GM19043 (cell line): ENCODE results near the gene ACTA1.
"Not testable (repeated sequence)": the region's sequence is repeated elsewhere in the genome, so short reads cannot be mapped to it uniquely, and the experiment has no call there.

Experiments used
- ATAC-seq: cut with Tn5 transposase; IDR thresholded peaks from one replicate; pipeline ENCODE4 v1.9.1; 2021; ENCODE audit warnings: low read depth; ENCODE audit not compliant: unreplicated experiment

ACTA1 gene

DNA sequence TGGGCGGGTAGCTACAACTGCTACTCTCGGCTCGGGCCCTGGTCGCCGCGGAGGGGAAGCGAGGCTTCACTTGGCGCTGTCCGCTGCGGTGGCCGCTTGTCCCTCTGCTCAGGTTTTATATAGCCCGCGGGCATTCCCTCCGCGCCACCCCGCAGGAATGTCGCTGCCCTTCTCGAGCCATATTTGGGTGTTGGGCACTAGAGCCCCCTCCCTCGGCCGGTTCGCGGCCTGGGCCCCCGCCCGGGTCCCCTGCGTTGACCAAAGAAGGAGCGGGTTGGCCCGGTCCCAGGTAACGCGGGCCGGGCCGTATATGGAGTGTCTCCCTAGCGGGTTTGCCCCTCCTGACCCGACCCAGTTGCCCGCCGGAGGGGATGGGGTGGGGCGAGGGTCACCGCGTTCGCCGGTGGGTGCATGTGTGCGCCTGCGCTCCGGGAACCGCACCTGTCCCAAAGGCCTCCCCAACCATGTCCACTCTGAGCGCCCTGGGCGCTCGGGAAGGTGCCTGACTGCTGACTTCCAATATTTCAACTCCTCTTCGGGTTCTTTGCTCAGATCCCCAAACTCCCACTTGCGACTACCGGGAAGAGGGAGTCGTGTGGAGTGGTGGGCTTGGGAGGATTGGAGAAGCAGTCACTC lies at the start of gene ACTA1:
TSS of gene ACTA1 (minus strand) at position 90 of the 636 bp plus-strand sequence. CDS start 979 bp downstream, outside the sequence.
- no peak for ATAC-seq

DNA sequence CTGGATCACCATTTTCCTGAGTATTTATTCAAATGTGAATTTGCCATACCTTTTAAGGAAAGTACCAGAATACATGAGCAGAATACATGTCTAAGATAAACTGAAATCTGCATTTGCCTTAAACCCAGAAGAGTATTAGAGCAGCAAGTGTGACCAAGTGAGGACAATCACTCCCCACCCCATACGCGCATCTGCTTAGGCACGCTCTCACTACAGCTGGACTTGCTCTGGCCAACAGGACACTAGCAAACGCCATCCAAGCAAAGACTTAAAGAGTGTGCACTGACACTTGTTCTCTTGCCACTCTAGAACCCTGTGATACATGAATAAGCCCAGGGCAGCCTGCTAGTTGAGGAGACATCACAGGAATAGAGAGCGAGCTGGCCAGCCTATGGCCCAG lies 48.6 kb upstream of the ACTA1 start:
- ATAC-seq, result no peak

DNA sequence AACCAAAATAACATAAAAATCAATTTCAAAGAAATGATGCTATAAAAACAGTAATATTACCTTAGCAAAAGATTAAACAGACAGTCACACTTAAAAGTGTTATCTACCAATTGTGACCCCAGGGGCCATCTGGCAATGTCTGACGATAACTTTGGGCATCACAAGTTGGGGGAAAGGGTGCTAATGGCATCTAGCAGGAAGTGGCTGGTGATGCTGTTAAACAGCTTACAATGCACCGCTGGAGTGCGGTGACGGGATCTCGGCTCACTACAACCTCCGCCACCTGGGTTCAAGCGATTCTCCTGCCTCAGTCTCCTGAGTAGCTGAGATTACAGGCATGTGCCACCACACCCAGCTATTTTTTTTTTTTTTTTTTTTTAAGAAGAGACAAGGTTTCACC lies 46.6 kb upstream of the ACTA1 start:
- ATAC-seq, result no peak

DNA sequence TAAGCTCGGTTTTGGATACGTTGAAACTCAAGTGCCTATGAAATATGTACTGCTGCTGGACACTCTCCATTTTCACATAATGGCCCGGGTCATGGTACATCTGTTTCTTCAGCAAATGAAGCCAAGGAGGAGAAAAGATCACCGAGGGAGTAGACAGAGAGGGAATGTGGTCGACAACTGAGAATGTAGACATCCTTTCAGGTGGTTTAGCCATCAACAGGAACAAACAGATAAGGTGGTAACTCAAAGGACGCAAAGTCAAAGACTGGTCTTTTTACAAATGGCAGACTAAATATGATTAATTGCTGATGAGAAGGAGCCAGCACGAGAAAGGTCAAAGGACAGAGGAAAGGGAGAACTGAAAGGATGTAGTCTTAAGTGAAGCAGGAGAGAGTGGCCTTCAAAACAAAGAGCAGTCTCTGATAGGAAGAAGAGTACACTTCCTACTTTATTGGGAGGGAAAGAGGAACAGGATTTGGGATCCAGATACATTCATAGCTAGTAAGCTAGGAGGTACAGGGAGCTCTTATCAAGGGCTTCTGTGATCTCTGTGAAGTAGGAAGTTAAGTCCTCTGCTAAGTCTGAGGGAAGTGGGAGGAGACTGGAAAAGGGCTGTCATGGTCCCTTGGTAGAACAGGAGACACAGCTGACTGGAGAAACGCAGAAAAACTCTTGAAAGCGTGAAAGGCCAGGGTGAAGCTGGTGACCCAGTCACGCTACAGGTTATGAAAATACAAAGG lies 45.9 kb upstream of the ACTA1 start:
- peak; percentile 77 for ATAC-seq

DNA sequence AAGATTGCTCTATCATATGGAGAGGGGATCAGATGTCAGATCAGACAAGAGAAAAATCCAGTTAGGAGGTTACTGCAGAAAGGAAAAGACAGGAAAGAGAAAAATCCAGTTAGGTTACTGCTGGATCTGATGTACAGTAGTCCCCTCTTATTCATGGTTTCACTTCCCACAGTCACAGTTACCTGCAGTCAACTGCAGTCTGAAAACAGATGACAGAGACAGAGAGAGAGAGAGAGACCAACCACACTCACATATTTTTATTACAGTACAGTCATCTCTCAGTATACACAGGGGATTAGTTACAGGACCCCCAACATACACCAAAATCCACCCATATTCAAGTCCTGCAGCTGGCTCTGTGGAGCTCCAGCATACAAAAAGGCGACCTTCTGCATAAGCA lies 45.0 kb upstream of the ACTA1 start:
- ATAC-seq, result peak; percentile 65

DNA sequence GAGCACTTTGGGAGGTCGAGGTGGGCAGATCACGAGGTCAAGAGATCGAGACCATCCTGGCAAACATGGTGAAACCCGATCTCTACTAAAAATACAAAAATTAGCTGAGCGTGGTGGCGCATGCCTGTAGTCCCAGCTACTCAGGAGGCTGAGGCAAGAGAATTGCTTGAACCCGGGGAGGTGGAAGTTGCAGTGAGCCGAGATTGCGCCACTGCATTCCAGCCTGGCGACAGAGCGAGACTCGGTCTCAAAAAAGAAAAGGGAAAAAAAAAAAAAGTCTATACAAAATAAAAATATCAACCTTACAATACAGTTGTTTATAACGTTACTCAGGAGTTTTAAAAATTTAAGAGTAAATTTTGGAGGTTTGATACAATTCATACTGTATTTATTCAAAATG lies 42.0 kb upstream of the ACTA1 start:
- not testable (repeated sequence) for ATAC-seq

DNA sequence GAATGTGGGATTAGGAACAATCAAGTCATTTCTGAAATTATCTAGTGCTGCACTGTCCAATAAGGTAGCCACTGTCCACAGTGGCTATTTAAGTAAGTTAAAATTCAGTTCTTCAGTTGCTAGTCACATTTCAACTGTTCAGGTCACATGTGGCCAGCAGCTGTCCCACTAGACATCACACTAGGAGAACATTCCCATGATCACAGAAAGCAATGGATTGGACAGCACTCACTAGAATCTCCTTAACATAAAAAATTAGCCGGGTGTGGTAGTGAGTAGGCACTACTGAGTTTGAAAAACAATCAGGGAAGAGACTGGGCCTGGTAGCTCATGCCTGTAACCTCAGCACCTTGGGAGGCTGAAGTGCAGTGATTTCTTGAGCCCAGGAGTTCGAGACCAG lies 40.6 kb upstream of the ACTA1 start:
- no peak for ATAC-seq

DNA sequence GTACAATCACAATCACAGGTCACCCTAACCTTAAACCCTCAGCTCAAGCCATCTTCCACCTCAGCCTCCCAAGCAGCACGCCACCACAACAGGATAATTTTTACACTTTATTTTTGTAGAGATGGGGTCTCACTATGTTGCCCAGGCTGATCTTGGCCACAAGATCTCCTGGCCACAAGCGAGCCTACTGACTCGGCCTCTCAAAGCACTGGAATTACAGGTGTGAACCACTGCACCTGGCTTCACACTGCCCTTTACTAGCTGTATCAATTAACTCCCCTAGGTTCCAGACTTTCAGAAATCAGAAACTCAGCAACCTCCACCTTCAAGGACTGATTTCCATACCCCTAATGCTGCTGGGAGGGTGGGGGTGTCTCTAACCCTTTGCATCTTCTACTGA lies 37.3 kb upstream of the ACTA1 start:
- no peak for ATAC-seq

DNA sequence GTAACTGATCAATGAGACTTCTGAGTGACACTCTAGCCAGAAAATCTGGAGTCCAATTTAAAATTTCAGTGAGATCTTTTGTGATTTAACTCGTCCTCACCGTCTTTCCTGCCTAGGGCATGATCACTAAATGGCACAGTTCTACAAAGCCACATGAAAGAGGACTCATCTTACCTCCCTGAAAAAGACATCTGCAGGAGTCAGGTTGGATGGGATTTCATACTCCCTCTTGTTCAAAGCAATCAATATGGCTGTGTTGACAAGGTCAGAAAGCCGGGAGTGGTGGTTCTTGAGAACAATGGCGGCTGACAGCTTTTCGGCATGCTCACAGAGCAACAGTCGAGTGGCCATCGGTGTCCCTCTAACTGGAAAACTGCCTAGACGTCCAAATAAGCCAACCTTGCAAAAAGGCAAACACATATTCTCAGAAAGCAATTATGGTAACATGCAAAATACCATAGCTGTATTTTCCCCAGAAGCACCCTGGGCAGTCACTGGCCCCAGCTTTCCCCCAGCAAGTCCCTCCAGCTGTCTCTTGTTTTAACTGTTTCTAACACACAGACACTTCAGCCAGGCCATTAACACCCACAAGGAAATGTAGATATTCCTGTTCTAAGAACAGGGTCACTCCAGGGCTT lies 36.6 kb upstream of the ACTA1 start:
- ATAC-seq, result no peak

DNA sequence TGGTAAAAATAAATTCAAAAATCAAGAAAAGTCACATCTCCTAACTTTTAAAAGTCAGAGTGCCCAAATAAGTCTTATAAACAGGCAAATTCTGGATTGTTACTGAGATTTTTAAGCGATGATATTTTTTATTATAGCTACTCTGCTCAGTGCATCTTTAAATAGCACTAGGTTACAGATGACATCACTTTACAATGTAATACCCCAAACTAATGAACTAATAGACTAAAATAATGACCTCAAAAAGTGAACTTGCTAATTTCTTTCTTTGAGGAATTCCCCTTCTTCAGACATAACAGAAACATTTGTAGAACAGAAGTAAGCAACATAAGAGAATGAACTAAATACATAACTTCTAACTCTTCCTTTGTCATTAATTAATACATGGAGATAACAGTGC lies 33.0 kb upstream of the ACTA1 start:
- no peak for ATAC-seq

DNA sequence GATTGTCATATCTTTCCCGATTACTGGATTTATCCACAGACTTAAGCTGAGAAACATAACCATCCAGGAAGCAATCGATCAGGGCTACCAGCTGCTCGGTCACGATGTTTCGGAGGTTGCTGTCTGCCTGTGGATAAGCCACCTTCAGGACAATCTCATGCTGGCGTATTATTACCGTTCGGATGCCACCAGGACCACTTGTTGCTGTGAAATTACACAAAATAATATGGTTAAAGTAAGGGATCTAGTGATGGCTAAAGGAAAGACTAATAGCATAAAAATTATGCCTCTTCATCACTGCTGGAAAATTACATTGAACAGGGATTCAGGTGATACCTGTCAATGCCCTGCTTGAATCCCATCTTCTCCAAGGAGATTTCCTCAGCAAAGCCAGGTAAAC lies 30.8 kb upstream of the ACTA1 start:
- no peak for ATAC-seq

DNA sequence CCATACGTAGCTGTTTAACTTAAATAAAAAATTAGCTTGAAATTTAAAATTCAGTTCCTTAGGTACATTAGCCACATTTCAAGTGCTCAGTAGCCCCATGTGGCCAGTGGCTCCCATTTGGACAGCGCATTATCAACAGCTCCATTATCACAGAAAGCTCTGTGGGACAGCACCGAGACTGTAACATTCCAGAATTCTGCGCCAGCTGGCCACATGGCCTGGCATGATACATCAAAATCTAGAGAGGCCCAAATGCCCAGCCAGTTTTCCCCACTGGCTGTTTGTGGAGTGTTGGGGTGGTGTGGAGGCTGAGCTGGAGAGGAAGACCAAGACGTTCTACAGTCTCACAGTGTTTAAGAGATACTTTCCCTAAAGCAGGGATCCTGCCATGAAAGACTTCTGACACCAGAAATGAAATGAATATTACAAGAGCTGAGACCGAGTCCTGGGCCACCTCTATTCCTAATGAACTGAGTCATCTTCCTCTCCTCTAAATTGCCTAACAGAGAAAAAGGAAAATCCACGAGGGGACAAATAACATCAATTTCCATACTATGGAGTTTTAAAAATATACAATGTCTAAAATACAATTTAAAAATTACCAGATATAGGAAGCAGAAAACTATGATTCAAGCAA lies 27.3 kb upstream of the ACTA1 start:
- ATAC-seq, result no peak

DNA sequence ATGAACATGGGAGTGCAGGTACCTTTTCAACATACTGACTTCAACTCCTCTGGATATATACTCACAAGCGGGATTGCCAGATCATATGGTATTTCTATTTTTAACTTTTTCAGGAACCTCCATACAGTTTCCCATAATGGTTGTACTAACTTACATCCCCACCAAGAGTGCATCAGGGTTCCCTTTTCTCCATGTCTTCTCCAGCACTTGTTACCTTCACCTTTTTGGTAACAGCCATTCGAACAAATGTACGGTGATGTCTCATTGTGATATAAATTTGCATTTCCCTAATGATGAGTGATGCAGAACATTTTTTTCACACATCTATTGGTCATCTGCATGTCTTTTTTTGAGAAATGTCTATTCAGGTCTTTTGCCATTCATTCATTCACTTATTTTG lies 25.9 kb upstream of the ACTA1 start:
- no peak for ATAC-seq

DNA sequence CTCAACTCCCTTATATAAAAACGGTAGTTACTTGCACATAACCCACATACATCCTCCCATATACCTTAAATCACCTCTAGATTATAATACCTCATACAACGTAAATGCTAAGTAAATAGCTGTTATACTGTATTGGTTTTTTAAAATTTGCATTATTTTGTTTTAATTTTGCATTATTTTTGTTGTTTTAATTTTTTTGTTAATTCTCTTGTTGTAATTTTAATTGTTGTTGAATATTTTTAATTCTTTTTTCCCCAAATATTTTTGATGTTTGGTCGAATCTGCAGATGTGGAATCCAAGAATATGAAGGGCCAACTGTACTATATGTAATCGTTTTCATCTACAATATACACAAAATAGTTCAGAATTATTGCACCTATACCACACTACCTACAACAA lies 23.5 kb upstream of the ACTA1 start:
- no peak for ATAC-seq

DNA sequence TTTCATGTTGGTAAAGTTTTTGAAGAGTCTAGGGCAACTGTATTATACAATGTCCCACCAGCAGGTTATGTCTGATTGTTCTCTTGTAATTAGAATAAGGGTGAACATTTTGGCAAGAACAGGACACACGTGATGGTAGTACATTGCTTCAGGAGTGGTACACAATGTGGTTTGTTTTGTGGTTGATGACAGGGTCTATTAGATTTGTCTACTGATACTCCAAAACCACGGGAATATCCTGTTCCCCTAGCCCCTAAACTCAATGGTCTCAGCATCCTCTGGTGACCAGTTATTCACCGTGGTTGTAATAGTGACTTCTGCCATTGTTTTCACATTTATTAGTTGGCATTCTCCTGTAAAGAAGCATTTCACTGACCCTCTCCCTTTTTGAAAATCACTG lies 22.1 kb upstream of the ACTA1 start:
- no peak for ATAC-seq

DNA sequence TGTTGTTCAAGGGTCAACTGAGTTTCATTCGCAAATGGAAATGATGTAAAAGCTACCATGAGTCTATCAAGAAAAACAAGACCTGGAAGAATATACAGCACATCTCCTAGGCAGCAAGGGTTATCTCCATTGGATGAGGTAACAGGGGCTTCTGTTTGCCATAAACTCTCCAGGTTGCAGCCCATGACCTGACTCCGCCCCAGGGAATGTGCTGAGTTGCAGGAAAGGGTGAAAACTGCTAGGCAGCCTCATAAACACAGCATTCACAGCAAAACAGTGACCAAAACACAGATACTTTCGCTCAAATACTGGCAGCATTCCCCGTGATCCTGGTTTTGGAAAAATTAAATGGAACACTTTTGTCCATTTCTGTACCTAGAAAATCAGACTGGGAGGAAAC lies 20.2 kb upstream of the ACTA1 start:
- ATAC-seq, result no peak

DNA sequence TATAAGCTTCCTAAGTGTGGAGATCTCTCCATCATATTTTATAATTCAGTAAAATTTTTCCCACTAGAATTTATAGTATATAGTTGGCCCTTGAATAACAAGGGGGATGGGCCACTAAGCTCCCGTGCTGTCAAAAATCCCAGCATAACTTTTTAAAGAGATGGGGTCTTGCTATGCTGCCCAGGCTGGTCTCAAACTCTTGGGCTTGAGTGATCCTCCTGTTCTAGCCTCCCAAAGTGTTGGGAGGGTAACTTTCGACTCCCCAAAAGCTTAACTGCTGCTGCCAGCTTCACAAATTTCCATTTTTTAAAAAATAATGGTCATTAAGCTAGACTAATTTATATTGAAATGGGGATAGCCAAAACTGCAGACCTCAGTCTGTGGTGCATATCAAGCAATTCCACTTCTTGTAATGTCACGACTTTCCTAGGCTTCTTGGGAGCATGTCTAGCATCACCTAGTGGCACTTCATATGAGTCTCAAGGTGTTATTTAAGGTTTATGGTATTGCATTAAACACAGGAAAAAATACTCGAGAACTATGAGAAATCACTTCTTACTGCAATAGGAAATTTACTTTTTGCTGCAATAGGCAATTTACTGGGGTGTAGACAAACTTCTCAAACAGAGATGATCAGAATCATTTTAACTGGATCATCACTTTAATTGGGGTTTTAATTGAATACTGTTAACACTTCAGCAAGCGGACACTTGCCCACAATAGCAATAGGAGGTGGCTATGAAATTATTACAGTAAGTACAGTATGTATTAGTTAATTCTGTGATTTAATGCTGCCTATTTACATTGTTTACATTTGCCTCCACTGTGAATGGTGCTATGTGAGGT lies 19.3 kb upstream of the ACTA1 start:
- ATAC-seq, result no peak

DNA sequence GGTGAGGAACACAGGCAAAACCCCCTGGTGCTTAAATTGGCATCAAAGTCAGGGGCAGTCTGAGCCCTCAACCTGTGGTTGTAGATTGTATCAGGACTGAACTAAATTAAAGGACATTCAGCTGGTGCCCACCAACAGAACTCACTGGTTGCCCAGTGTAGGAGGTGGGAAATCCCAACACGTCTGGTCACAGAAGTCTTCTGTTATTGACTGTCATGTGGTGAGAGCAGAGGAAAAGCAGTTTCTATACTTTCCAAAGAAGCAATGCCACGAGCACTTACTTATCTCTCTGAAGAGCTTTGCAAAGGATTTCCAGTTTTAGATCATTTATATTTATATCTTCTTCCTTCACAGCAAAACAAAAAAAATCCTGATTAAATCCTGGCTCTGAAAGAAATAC lies 15.0 kb upstream of the ACTA1 start:
- ATAC-seq, result no peak

DNA sequence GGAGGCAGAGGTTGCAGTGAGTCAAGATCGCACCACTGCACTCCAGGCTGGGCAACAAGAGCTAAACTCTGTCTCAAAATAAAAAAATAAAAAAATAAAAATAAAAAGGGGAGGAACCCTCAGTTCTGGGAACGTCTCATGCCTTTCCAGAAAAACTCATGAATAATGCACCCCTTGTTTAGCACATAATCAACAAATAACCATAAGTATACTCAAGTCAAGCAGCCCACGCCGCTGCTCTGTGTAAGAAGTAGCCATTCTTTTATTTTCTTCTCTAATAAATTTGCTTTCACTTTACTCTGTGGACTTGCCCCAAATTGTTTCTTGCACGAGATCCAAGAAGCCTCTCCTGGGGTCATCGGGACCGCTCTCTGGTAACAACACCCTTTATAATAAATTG lies 14.5 kb upstream of the ACTA1 start:
- ATAC-seq, result no peak

DNA sequence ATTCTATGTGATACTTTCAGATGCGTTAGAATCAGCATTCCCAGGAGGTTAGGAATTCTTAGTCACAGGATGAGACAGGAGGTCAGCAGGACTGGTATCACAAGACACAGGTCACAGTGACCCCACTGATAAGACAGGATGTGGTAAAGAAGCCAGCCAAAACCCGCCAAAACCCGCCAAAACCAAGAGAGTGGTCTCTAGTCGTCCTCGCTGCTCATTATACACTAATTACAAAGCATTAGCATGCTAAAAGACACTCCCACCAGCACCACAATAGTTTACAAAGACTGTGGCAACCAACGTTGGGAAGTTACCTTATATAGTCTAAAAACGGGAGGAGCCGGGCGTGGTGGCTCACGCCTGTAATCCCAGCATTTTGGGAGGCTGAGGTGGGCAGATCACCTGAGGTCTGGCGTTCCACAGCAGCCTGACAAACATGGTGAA lies 13.9 kb upstream of the ACTA1 start:
- no peak for ATAC-seq

DNA sequence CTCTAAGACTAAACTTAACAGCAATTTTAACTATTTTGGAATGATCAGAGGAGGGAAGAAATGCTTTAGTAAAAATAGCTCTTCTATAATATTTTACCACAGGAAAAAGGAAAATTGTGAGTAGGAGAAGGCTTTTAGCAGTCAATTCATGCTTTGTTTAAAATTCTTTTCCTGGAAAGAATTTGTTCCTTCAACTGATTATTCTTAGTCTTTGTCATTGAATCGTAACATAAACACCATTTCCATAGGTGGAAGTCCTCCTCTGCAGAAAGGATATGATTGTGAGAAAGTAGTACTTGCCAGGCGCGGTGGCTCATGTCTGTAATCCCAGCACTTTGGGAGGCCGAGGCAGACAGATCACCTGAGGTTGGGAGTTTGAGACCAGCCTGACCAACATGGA lies 11.9 kb upstream of the ACTA1 start:
- no peak for ATAC-seq
